ENCODE measurements around the gene ATPAF1.

ATPAF1 gene

GRCh38 chr1:46689356-46689755 is 21.2 kb upstream of the ATPAF1 start:
- H3K27ac Mint-ChIP-seq, result peak overlapping the region; percentile 73
- H3K4me1 Mint-ChIP-seq, result peaks cover 23% of the 10 kb centered on the region
- no peaks in the 10 kb centered on the region for H3K27me3 Mint-ChIP-seq
- DNase-seq (no peak), ATAC-seq (no peak)
- no peak overlapping the region for H3K4me3 Mint-ChIP-seq
- H3K36me3 Mint-ChIP-seq (ENCODE audit: low read depth), result peaks cover 55% of the 10 kb centered on the region
- no peaks in the 10 kb centered on the region for H3K9me3 Mint-ChIP-seq

- Mint-ChIP-seq H3K27ac (no peak overlapping the region), H3K27me3 (no peaks in the 10 kb centered on the region), H3K9me3 (no peaks in the 10 kb centered on the region), H3K4me3 (no peak overlapping the region), H3K4me1 (peaks cover 23% of the 10 kb centered on the region), H3K36me3 (ENCODE audit: low read depth) (peaks cover 46% of the 10 kb centered on the region)
- DNase-seq (no peak), ATAC-seq (no peak)
Observed at GRCh38 chr1:46687921-46688509, 19.9 kb upstream of the ATPAF1 start.

- no peaks in the 10 kb centered on the region for H3K9me3 Mint-ChIP-seq
- no peaks in the 10 kb centered on the region for H3K27me3 Mint-ChIP-seq
- H3K36me3 Mint-ChIP-seq (ENCODE audit: low read depth), result peaks cover 46% of the 10 kb centered on the region
- no peak overlapping the region for H3K27ac Mint-ChIP-seq
- H3K4me1 Mint-ChIP-seq, result peaks cover 23% of the 10 kb centered on the region
- ATAC-seq, result no peak
- H3K4me3 Mint-ChIP-seq, result no peak overlapping the region
- DNase-seq, result no peak
Observed at GRCh38 chr1:46687093-46687659, 19.0 kb upstream of the ATPAF1 start.

GRCh38 chr1:46686255-46686654 is 18.1 kb upstream of the ATPAF1 start:
- ATAC-seq (no peak), DNase-seq (no peak)
- peaks cover 47% of the 10 kb centered on the region for H3K36me3 Mint-ChIP-seq (ENCODE audit: low read depth)
- no peaks in the 10 kb centered on the region for H3K27me3 Mint-ChIP-seq
- no peak overlapping the region for H3K27ac Mint-ChIP-seq
- no peaks in the 10 kb centered on the region for H3K9me3 Mint-ChIP-seq
- peaks cover 23% of the 10 kb centered on the region for H3K4me1 Mint-ChIP-seq
- H3K4me3 Mint-ChIP-seq, result no peak overlapping the region

- no peaks in the 10 kb centered on the region for H3K27me3 Mint-ChIP-seq
- no peak overlapping the region for H3K27ac Mint-ChIP-seq
- H3K36me3 Mint-ChIP-seq (ENCODE audit: low read depth), result peaks cover 56% of the 10 kb centered on the region
- ATAC-seq, result no peak
- no peak overlapping the region for H3K4me3 Mint-ChIP-seq
- H3K4me1 Mint-ChIP-seq, result peaks cover 16% of the 10 kb centered on the region
- no peak for DNase-seq
- H3K9me3 Mint-ChIP-seq, result no peaks in the 10 kb centered on the region
Observed at GRCh38 chr1:46684670-46685069, 16.5 kb upstream of the ATPAF1 start.

- no peak overlapping the region for H3K4me3 Mint-ChIP-seq
- peaks cover 7% of the 10 kb centered on the region for H3K4me1 Mint-ChIP-seq
- DNase-seq (no peak), ATAC-seq (no peak)
- H3K27me3 Mint-ChIP-seq, result no peaks in the 10 kb centered on the region
- peaks cover 50% of the 10 kb centered on the region for H3K36me3 Mint-ChIP-seq (ENCODE audit: low read depth)
- no peaks in the 10 kb centered on the region for H3K9me3 Mint-ChIP-seq
- peak overlapping the region; percentile 19 for H3K27ac Mint-ChIP-seq
Observed at GRCh38 chr1:46682064-46682463, 13.9 kb upstream of the ATPAF1 start.

- Mint-ChIP-seq H3K27me3 (no peaks in the 10 kb centered on the region), H3K27ac (no peak overlapping the region), H3K9me3 (no peaks in the 10 kb centered on the region), H3K4me1 (peaks cover 13% of the 10 kb centered on the region), H3K4me3 (no peak overlapping the region), H3K36me3 (ENCODE audit: low read depth) (peaks cover 48% of the 10 kb centered on the region)
- DNase-seq (no peak), ATAC-seq (no peak)
Observed at GRCh38 chr1:46681333-46682034, 13.3 kb upstream of the ATPAF1 start.

- Mint-ChIP-seq H3K27me3 (no peaks in the 10 kb centered on the region), H3K4me3 (no peak overlapping the region), H3K9me3 (no peaks in the 10 kb centered on the region), H3K27ac (no peak overlapping the region), H3K4me1 (peaks cover 27% of the 10 kb centered on the region), H3K36me3 (ENCODE audit: low read depth) (peaks cover 44% of the 10 kb centered on the region)
- DNase-seq (no peak), ATAC-seq (no peak)
Observed at GRCh38 chr1:46679789-46680573, 11.8 kb upstream of the ATPAF1 start.

GRCh38 chr1:46677339-46677738 is 9.2 kb upstream of the ATPAF1 start:
- DNase-seq, result no peak
- Mint-ChIP-seq H3K27ac (peak overlapping the region; percentile 84), H3K27me3 (no peaks in the 10 kb centered on the region), H3K4me1 (peaks cover 33% of the 10 kb centered on the region), H3K4me3 (no peak overlapping the region), H3K9me3 (no peaks in the 10 kb centered on the region), H3K36me3 (ENCODE audit: low read depth) (peaks cover 40% of the 10 kb centered on the region)
- ATAC-seq, result no peak

GRCh38 chr1:46676531-46676930 is 8.4 kb upstream of the ATPAF1 start:
- ATAC-seq (no peak), DNase-seq (no peak)
- H3K27me3 Mint-ChIP-seq, result no peaks in the 10 kb centered on the region
- H3K27ac Mint-ChIP-seq, result peak overlapping the region; percentile 84
- H3K4me3 Mint-ChIP-seq, result no peak overlapping the region
- peaks cover 34% of the 10 kb centered on the region for H3K36me3 Mint-ChIP-seq (ENCODE audit: low read depth)
- peaks cover 33% of the 10 kb centered on the region for H3K4me1 Mint-ChIP-seq
- no peaks in the 10 kb centered on the region for H3K9me3 Mint-ChIP-seq

GRCh38 chr1:46675549-46676314 is 7.6 kb upstream of the ATPAF1 start:
- ATAC-seq (no peak), DNase-seq (no peak)
- H3K27me3 Mint-ChIP-seq, result no peaks in the 10 kb centered on the region
- peaks cover 33% of the 10 kb centered on the region for H3K4me1 Mint-ChIP-seq
- H3K4me3 Mint-ChIP-seq, result peak overlapping the region; percentile 24
- no peaks in the 10 kb centered on the region for H3K9me3 Mint-ChIP-seq
- H3K36me3 Mint-ChIP-seq (ENCODE audit: low read depth), result peaks cover 28% of the 10 kb centered on the region
- peak overlapping the region; percentile 84 for H3K27ac Mint-ChIP-seq

- H3K36me3 Mint-ChIP-seq (ENCODE audit: low read depth), result peaks cover 14% of the 10 kb centered on the region
- no peaks in the 10 kb centered on the region for H3K9me3 Mint-ChIP-seq
- DNase-seq (peak; percentile 22), ATAC-seq (peak; percentile 85)
- H3K27ac Mint-ChIP-seq, result peak overlapping the region; percentile 44
- peaks cover 33% of the 10 kb centered on the region for H3K4me1 Mint-ChIP-seq
- H3K27me3 Mint-ChIP-seq, result no peaks in the 10 kb centered on the region
- no peak overlapping the region for H3K4me3 Mint-ChIP-seq
Observed at GRCh38 chr1:46673749-46674182, 5.6 kb upstream of the ATPAF1 start.

GRCh38 chr1:46672696-46673095 is 4.5 kb upstream of the ATPAF1 start:
- peak overlapping the region; percentile 11 for H3K27ac Mint-ChIP-seq
- DNase-seq (no peak), ATAC-seq (no peak)
- H3K27me3 Mint-ChIP-seq, result no peaks in the 10 kb centered on the region
- peaks cover 33% of the 10 kb centered on the region for H3K4me1 Mint-ChIP-seq
- H3K9me3 Mint-ChIP-seq, result no peaks in the 10 kb centered on the region
- peaks cover 9% of the 10 kb centered on the region for H3K36me3 Mint-ChIP-seq (ENCODE audit: low read depth)
- no peak overlapping the region for H3K4me3 Mint-ChIP-seq

GRCh38 chr1:46671554-46671953 is 3.4 kb upstream of the ATPAF1 start, which contains the start of gene TEX38:
Gene TEX38 (plus strand): TSS chr1:46671854. CDS start chr1:46671935, 81 bp downstream.
- ATAC-seq (no peak), DNase-seq (no peak)
- Mint-ChIP-seq H3K4me3 (no peak within 1 kb of the TSS), H3K27ac (peak within 1 kb of the TSS; percentile 11), H3K9me3 (no peaks in the 10 kb centered on the region), H3K4me1 (peaks cover 36% of the 10 kb centered on the region), H3K27me3 (no peaks in the 10 kb centered on the region), H3K36me3 (ENCODE audit: low read depth) (peaks cover 5% of the 10 kb centered on the region)
